Liver (tissue), 3 donors: ENCODE results near the gene FRMD4A.

Experiments used
- EGR1 ChIP-seq, 2 donors: IDR thresholded peaks; 2 replicates each; pipeline ENCODE4 v1.6.1; 2016 to 2018; ENCODE audit warnings: antibody characterized with exemption in 2 of 2, low read depth in 2 of 2
- FOXA1 ChIP-seq: IDR thresholded peaks from 2 replicates; pipeline ENCODE4 v1.6.1; 2016; ENCODE audit warnings: antibody characterized with exemption
- FOXA2 ChIP-seq: IDR thresholded peaks from 2 replicates; pipeline ENCODE4 v1.6.1; 2016; ENCODE audit warnings: antibody characterized with exemption
- HNF4A ChIP-seq, 2 donors: conservative IDR thresholded peaks; 2 replicates each; pipeline ENCODE4 v1.6.1; 2016; ENCODE audit warnings: antibody characterized with exemption in 2 of 2, mild to moderate bottlenecking in 2 of 2
- HNF4G ChIP-seq: IDR thresholded peaks from 2 replicates; pipeline ENCODE4 v1.6.1; 2016; ENCODE audit warnings: antibody characterized with exemption
- JUND ChIP-seq, 2 donors: IDR thresholded peaks; 2 replicates each; pipeline ENCODE4 v1.6.1; 2016; ENCODE audit warnings: antibody characterized with exemption in 2 of 2
- RAD21 ChIP-seq, 2 donors: IDR thresholded peaks; 2 replicates each; pipeline ENCODE4 v1.6.1; 2016; ENCODE audit warnings: antibody characterized with exemption in 2 of 2, mild to moderate bottlenecking in 2 of 2
- SP1 ChIP-seq: IDR thresholded peaks from 2 replicates; pipeline ENCODE4 v1.6.1; 2018; ENCODE audit warnings: antibody characterized with exemption, mild to moderate bottlenecking
- TAF1 ChIP-seq: conservative IDR thresholded peaks from 2 replicates; pipeline ENCODE4 v1.6.1; 2016; ENCODE audit warnings: antibody characterized with exemption, mild to moderate bottlenecking
- YY1 ChIP-seq: IDR thresholded peaks from 2 replicates; pipeline ENCODE4 v1.6.1; 2016; ENCODE audit warnings: antibody characterized with exemption, mild to moderate bottlenecking
- TF ChIP-seq, protein P1 (sequence below): IDR thresholded peaks from 2 replicates; pipeline ENCODE4 v1.6.1; 2016; ENCODE audit warnings: antibody characterized with exemption
- TF ChIP-seq, protein P2 (sequence below): IDR thresholded peaks from 2 replicates; pipeline ENCODE4 v1.6.1; 2016; ENCODE audit warnings: antibody characterized with exemption
- TF ChIP-seq, protein P3 (sequence below): fragments of 150-350 bp; IDR thresholded peaks from 2 replicates; pipeline ENCODE4 v1.5.1; 2017; ENCODE audit warnings: improper control_type of control experiment, low read depth, low read length; ENCODE audit not compliant: missing input control
- TF ChIP-seq, protein P4 (sequence below): IDR thresholded peaks from 2 replicates; pipeline ENCODE4 v1.6.1; 2016; ENCODE audit warnings: antibody characterized with exemption, mild to moderate bottlenecking
- donor health status: healthy.
- donor health status: healthy.

DNA sequence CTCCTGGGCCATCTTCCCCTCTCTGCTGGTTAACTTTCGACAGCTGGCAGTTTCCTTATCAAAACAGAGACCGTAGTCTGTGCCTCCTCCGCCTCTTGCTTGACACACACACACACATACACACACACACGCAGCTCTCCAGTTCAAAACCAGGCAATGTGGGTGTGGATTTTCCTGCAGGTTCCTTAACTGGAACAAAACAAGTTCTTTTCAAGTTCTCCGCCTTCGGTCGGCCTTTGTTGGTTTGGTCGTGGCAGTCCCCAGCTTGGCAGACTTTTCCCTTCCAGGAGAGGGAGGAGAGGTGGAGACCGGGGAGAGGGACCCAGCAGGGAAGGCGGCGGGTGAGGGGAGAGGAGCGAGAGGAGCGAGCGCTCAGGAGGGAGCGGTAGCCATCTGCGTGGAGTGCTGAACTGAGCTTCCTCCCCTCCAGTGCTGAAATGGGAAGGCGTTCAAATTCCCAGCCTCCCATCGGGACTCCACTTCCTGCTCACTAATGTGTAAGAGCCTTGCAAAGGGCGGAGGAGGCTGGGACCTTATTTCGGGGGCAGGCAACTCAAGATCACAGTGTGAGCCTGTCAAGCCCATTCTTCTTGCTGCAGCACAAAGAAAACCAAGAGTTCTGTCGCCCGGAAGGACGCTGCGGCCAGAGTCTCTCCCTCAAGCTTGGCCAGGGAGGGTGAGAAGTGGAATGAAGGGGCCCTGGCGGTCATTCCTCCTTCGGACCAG, 623.4 kb downstream of the FRMD4A start:
- TF ChIP-seq, protein P1, sequence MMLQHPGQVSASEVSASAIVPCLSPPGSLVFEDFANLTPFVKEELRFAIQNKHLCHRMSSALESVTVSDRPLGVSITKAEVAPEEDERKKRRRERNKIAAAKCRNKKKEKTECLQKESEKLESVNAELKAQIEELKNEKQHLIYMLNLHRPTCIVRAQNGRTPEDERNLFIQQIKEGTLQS = no peak
- TF ChIP-seq, protein P2, sequence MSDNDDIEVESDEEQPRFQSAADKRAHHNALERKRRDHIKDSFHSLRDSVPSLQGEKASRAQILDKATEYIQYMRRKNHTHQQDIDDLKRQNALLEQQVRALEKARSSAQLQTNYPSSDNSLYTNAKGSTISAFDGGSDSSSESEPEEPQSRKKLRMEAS = peak; percentile 83
- TF ChIP-seq TAF1 (peak; percentile 61), FOXA1 (no peak), FOXA2 (no peak), HNF4A (conservative IDR thresholded peaks at IDR 0.05) (peak; percentile 5 to 8), EGR1 (IDR thresholded peaks at IDR 0.05; ENCODE audit: low read depth in 2 of 2) (no peak), RAD21 (IDR thresholded peaks at IDR 0.05) (peak in 1 of 2 donors; percentile 61), SP1 (peak; percentile 19), YY1 (peak; percentile 72), JUND (IDR thresholded peaks at IDR 0.05) (no peak), HNF4G (no peak)
- TF ChIP-seq, protein P3, sequence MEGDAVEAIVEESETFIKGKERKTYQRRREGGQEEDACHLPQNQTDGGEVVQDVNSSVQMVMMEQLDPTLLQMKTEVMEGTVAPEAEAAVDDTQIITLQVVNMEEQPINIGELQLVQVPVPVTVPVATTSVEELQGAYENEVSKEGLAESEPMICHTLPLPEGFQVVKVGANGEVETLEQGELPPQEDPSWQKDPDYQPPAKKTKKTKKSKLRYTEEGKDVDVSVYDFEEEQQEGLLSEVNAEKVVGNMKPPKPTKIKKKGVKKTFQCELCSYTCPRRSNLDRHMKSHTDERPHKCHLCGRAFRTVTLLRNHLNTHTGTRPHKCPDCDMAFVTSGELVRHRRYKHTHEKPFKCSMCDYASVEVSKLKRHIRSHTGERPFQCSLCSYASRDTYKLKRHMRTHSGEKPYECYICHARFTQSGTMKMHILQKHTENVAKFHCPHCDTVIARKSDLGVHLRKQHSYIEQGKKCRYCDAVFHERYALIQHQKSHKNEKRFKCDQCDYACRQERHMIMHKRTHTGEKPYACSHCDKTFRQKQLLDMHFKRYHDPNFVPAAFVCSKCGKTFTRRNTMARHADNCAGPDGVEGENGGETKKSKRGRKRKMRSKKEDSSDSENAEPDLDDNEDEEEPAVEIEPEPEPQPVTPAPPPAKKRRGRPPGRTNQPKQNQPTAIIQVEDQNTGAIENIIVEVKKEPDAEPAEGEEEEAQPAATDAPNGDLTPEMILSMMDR = no peak
- TF ChIP-seq, protein P4, sequence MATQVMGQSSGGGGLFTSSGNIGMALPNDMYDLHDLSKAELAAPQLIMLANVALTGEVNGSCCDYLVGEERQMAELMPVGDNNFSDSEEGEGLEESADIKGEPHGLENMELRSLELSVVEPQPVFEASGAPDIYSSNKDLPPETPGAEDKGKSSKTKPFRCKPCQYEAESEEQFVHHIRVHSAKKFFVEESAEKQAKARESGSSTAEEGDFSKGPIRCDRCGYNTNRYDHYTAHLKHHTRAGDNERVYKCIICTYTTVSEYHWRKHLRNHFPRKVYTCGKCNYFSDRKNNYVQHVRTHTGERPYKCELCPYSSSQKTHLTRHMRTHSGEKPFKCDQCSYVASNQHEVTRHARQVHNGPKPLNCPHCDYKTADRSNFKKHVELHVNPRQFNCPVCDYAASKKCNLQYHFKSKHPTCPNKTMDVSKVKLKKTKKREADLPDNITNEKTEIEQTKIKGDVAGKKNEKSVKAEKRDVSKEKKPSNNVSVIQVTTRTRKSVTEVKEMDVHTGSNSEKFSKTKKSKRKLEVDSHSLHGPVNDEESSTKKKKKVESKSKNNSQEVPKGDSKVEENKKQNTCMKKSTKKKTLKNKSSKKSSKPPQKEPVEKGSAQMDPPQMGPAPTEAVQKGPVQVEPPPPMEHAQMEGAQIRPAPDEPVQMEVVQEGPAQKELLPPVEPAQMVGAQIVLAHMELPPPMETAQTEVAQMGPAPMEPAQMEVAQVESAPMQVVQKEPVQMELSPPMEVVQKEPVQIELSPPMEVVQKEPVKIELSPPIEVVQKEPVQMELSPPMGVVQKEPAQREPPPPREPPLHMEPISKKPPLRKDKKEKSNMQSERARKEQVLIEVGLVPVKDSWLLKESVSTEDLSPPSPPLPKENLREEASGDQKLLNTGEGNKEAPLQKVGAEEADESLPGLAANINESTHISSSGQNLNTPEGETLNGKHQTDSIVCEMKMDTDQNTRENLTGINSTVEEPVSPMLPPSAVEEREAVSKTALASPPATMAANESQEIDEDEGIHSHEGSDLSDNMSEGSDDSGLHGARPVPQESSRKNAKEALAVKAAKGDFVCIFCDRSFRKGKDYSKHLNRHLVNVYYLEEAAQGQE = peak; percentile 99
